Activated CD4-positive, CD25-positive, alpha-beta regulatory T cell treated with anti-CD3 and anti-CD28 coated beads, Interleukin-2, amount 50 U/mL, for 24 hours (primary cell): ENCODE measurements around the gene ATF6B.
"Not testable (repeated sequence)": the region's sequence is repeated elsewhere in the genome, so short reads cannot be mapped to it uniquely, and the experiment has no call there.

Experiments used
- ATAC-seq, 2 donors: fragments of 150-1000 bp; cut with Tn5 transposase; one replicate each; pipeline ENCODE4 v1.10.0; 2021; ENCODE audit warnings: mild to moderate bottlenecking in 1 of 2, moderate library complexity in 1 of 2

Gene ATF6B

GRCh38 chr6:32079566-32080290 lies 48.3 kb downstream of the ATF6B start:
- no peak for ATAC-seq

GRCh38 chr6:32076321-32076809 lies 51.7 kb downstream of the ATF6B start:
- no peak for ATAC-seq

- ATAC-seq, result no peak
These were observed 52.3 kb downstream of the ATF6B start for GRCh38 chr6:32075781-32076180.

GRCh38 chr6:32074996-32075532 lies 53.0 kb downstream of the ATF6B start:
- no peak for ATAC-seq

GRCh38 chr6:32073613-32074012 lies 54.4 kb downstream of the ATF6B start:
- no peak for ATAC-seq

GRCh38 chr6:32073101-32073500 lies 54.9 kb downstream of the ATF6B start:
- ATAC-seq, result no peak

GRCh38 chr6:32070814-32071543 lies 57.1 kb downstream of the ATF6B start:
- no peak for ATAC-seq

GRCh38 chr6:32069878-32070515 lies 58.0 kb downstream of the ATF6B start:
- no peak for ATAC-seq

GRCh38 chr6:32069460-32069859 lies 58.6 kb downstream of the ATF6B start:
- ATAC-seq, result no peak

GRCh38 chr6:32068867-32069266 lies 59.2 kb downstream of the ATF6B start:
- ATAC-seq, result no peak

- ATAC-seq, result not testable (repeated sequence)
These were observed 59.7 kb downstream of the ATF6B start for GRCh38 chr6:32068315-32068714.

- ATAC-seq, result not testable (repeated sequence)
These were observed 60.5 kb downstream of the ATF6B start for GRCh38 chr6:32067521-32067920.
